Endothelial cell of umbilical vein (primary cell): ENCODE results near the gene PSMA7. TPM values are rescaled to one million over a fixed set of nuclear protein-coding genes. Genes with fewer than 3 reads are reported as not detected.

Experiments
- BruUV-seq: library from RNA; stranded (reverse); fragments of 400-500 nt; replicated peaks from 2 replicates; lab custom pipeline; 2021; lab: Mats Ljungman, UMichigan
- CTCF ChIA-PET: fragments of 300-600, 350-600 bp; sonication (Branson Sonifier 250); formaldehyde crosslinking; loops from one replicate; lab custom pipeline; 2021; ENCODE audit warnings: antibody characterized with exemption, inconsistent platforms; lab: Charles Lee
- POLR2A ChIA-PET: fragments of 300-600, 350-600 bp; sonication (Branson Sonifier 250); formaldehyde crosslinking; loops from one replicate; lab custom pipeline; 2021; ENCODE audit warnings: antibody characterized with exemption, inconsistent platforms; lab: Charles Lee
- DNase-seq: peaks from one replicate; pipeline ENCODE4 v3.0.0-alpha.2; 2011; ENCODE audit warnings: low read depth, low spot score
- FAIRE-seq: peaks from 2 replicates; lab custom pipeline; 2011; peaks lifted over from hg19 to GRCh38; lab: Jason Lieb, UNC
- H2AFZ ChIP-seq: 2 replicates; pipeline ENCODE4 v1.6.0; 2012; ENCODE audit warnings: low read depth, low read length, control low read depth, inconsistent platforms
- H3K27ac ChIP-seq: 2 replicates; pipeline ENCODE4 v1.5.1; 2011; ENCODE audit warnings: low read depth, mild to moderate bottlenecking, control low read depth, low read length, moderate library complexity; ENCODE audit not compliant: insufficient read depth
- H3K27me3 ChIP-seq, 2 experiments: 2 replicates each; pipeline versions ENCODE4 v1.6.0 to v1.6.1; 2011; ENCODE audit warnings: low read length in 2 of 2, mixed read lengths in 1 of 2; ENCODE audit not compliant: control insufficient read depth in 2 of 2, insufficient read depth in 2 of 2
- H3K36me3 ChIP-seq, 2 experiments: 2 replicates in 1 of 2; 3 replicates in 1 of 2; pipeline ENCODE4 v1.5.1; 2011; ENCODE audit warnings: low read length in 2 of 2, mild to moderate bottlenecking in 1 of 2, moderate library complexity in 1 of 2; ENCODE audit not compliant: control insufficient read depth in 2 of 2, insufficient read depth in 2 of 2; ENCODE audit errors: extremely low read depth in 1 of 2
- H3K4me1 ChIP-seq: 3 replicates; pipeline ENCODE4 v1.5.1; 2011; ENCODE audit warnings: mild to moderate bottlenecking, low read length; ENCODE audit not compliant: control insufficient read depth, insufficient read depth; ENCODE audit errors: extremely low read depth
- H3K4me2 ChIP-seq: 2 replicates; pipeline ENCODE4 v1.6.1; 2011; ENCODE audit warnings: low read length, control low read depth, mixed read lengths; ENCODE audit not compliant: insufficient read depth
- H3K4me3 ChIP-seq, 3 experiments: fragments of 200-600 bp in 1 of 3; sonication (generic), shearing (Covaris generic) in 1 of 3; replicated peaks in 1 of 3; 2 replicates each; pipeline ENCODE4 v1.5.1; 2011 to 2016; ENCODE audit warnings: control low read depth in 3 of 3, low read length in 3 of 3, mild to moderate bottlenecking in 2 of 3, inconsistent platforms in 1 of 3, low read depth in 1 of 3, moderate library complexity in 1 of 3; ENCODE audit not compliant: insufficient read depth in 1 of 3
- H3K79me2 ChIP-seq: 2 replicates; pipeline ENCODE4 v1.6.0; 2012; ENCODE audit warnings: low read length, inconsistent platforms; ENCODE audit not compliant: control insufficient read depth, insufficient read depth
- H3K9ac ChIP-seq: replicated peaks from 2 replicates; pipeline ENCODE3; 2011; ENCODE audit warnings: low read length, control low read depth; ENCODE audit not compliant: insufficient read depth; ENCODE audit errors: extremely low read depth
- H3K9me1 ChIP-seq: replicated peaks from 3 replicates; pipeline ENCODE4 v1.6.0; 2011; ENCODE audit warnings: mild to moderate bottlenecking, low read length; ENCODE audit not compliant: control insufficient read depth, insufficient read depth; ENCODE audit errors: extremely low read depth
- H3K9me3 ChIP-seq: replicated peaks from 2 replicates; pipeline ENCODE4 v1.5.1; 2012; ENCODE audit warnings: low read length, inconsistent platforms; ENCODE audit not compliant: control insufficient read depth, insufficient read depth
- H4K20me1 ChIP-seq: replicated peaks from 2 replicates; pipeline ENCODE3; 2011; ENCODE audit warnings: mild to moderate bottlenecking, low read length; ENCODE audit not compliant: control insufficient read depth, insufficient read depth; ENCODE audit errors: extremely low read depth
- EZH2 ChIP-seq: IDR thresholded peaks from 2 replicates; pipeline ENCODE4 v1.6.1; 2012; ENCODE audit warnings: borderline replicate concordance, low read depth, mild to moderate bottlenecking, moderate library complexity, low read length, inconsistent platforms; ENCODE audit not compliant: severe bottlenecking
- FOS ChIP-seq: IDR thresholded peaks from 2 replicates; pipeline ENCODE4 v1.6.1; 2011; ENCODE audit warnings: mild to moderate bottlenecking, low read length, moderate library complexity, borderline replicate concordance; ENCODE audit not compliant: insufficient read depth
- JUN ChIP-seq: IDR thresholded peaks from 2 replicates; pipeline ENCODE4 v1.6.1; 2011; ENCODE audit warnings: borderline replicate concordance, low read depth; ENCODE audit not compliant: insufficient read length, insufficient read depth
- POLR2A ChIP-seq: IDR thresholded peaks from 2 replicates; pipeline ENCODE4 v1.6.1; 2012; ENCODE audit warnings: low read depth, mild to moderate bottlenecking, control low read depth, low read length
- dilution Hi-C: fragments of 300-500 bp; cut with MboI; formaldehyde crosslinking; loops from one replicate; pipeline ENCODE4 v1.15.0; 2019; ENCODE audit warnings: low sequenced_read_pairs; ENCODE audit not compliant: extremely low pct_ligation_motif_present
- intact Hi-C: fragments of 100-400 bp; cut with micrococcal nuclease; formaldehyde crosslinking; loops from one replicate; pipeline ENCODE4 v1.10.0; 2022
- polyA plus RNA-seq, 4 experiments: library from polyadenylated mRNA; depleted of rRNA in 3 of 4; stranded (reverse) in 3 of 4; unstranded in 1 of 4; fragments of >200 nt; gene quantifications; 2 replicates each; pipeline versions ENCODE4 v1.2.1 to v1.2.3, GENCODE V29; 2011 to 2012; ENCODE audit warnings: missing spikeins in 1 of 4
- total RNA-seq: library from RNA; stranded (reverse); gene quantifications from 2 replicates; pipeline ENCODE4 v1.2.3, GENCODE V29; 2021
- TF ChIP-seq, protein P1 (sequence below), 2 donors: IDR thresholded peaks; 1 replicate in 1 of 2; 2 replicates in 1 of 2; pipeline ENCODE4 v1.5.1; 2011; ENCODE audit warnings: low read length in 2 of 2, mild to moderate bottlenecking in 2 of 2, moderate library complexity in 2 of 2, control low read depth in 1 of 2, inconsistent platforms in 1 of 2, low read depth in 1 of 2; ENCODE audit not compliant: insufficient read depth in 1 of 2; ENCODE audit errors: extremely low read depth in 1 of 2
- TF ChIP-seq, protein P2 (sequence below): IDR thresholded peaks from 2 replicates; pipeline ENCODE4 v1.6.1; 2011; ENCODE audit not compliant: insufficient read depth, insufficient read length

Gene PSMA7
- total and polyA plus RNA-seq, 2 donors (not counting 3 experiments of a cell fraction or from before 2014, with no cell fraction given): 393 to 826 TPM

DNA sequence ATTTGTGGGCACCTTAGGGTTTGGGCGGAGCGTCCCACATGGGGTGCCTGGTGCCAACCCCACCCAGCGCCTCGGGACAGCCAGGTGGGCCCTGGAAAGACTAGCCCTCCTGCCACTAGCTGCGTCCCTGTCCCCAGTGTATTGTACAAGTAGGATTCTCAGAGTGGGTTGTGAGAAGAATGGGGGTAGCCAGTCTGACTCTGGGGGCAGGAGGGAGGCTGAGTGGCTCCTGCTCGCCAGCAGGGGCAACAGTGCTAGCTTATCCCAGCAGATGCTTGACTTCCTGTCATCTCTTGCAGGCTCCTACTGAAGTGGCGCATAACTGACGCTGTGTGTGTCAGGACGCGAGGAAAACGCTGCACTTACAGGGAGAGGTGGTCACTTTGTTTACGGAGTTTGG, 9.3 kb downstream of the PSMA7 start:
- BruUV-seq: no TSS peak
- H3K27me3 ChIP-seq: no peaks in the 10 kb centered on the region
- dilution Hi-C loops: no loop called here
- H3K27ac ChIP-seq: no peak overlapping the region
- H2AFZ ChIP-seq: no peak overlapping the region
- H3K9ac ChIP-seq: no peak overlapping the region
- H3K4me2 ChIP-seq: no peak overlapping the region
- ChIA-PET CTCF (interaction anchor here (2.8 to 6.1 kb wide), 3 partner anchors 10 to 123 kb away, joined by 12 to 75 read pairs (median 15); no protein-coding TSS in a partner anchor), POLR2A (interaction anchor here (0.7 kb wide), 1 partner anchor 10 kb away, joined by 4 read pairs; no protein-coding TSS in a partner anchor)
- DNase-seq (no peak), FAIRE-seq (no peak)
- no peaks in the 10 kb centered on the region for H3K4me1 ChIP-seq
- peaks cover 2% of the 10 kb centered on the region for H3K79me2 ChIP-seq
- no peak overlapping the region for H3K4me3 ChIP-seq
- H3K36me3 ChIP-seq: peaks cover 24 to 69% of the 10 kb centered on the region in 2 experiments
- intact Hi-C loops: no loop called here
- no peaks in the 10 kb centered on the region for H3K9me3 ChIP-seq
- no peaks in the 10 kb centered on the region for H3K9me1 ChIP-seq
- TF ChIP-seq EZH2 (no peak), POLR2A (peak; percentile 31), FOS (no peak), JUN (no peak)
- TF ChIP-seq, protein P1, sequence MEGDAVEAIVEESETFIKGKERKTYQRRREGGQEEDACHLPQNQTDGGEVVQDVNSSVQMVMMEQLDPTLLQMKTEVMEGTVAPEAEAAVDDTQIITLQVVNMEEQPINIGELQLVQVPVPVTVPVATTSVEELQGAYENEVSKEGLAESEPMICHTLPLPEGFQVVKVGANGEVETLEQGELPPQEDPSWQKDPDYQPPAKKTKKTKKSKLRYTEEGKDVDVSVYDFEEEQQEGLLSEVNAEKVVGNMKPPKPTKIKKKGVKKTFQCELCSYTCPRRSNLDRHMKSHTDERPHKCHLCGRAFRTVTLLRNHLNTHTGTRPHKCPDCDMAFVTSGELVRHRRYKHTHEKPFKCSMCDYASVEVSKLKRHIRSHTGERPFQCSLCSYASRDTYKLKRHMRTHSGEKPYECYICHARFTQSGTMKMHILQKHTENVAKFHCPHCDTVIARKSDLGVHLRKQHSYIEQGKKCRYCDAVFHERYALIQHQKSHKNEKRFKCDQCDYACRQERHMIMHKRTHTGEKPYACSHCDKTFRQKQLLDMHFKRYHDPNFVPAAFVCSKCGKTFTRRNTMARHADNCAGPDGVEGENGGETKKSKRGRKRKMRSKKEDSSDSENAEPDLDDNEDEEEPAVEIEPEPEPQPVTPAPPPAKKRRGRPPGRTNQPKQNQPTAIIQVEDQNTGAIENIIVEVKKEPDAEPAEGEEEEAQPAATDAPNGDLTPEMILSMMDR (IDR thresholded peaks at IDR 0.05; ENCODE audit: extremely low read depth in 1 of 2, insufficient read depth in 1 of 2, low read depth in 1 of 2, low read length in 2 of 2): no peak
- TF ChIP-seq, protein P2, sequence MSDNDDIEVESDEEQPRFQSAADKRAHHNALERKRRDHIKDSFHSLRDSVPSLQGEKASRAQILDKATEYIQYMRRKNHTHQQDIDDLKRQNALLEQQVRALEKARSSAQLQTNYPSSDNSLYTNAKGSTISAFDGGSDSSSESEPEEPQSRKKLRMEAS: no peak
- H4K20me1 ChIP-seq: peaks cover 4% of the 10 kb centered on the region
